Measurements from ENCODE around the gene ZNF77.

Gene ZNF77

DNA sequence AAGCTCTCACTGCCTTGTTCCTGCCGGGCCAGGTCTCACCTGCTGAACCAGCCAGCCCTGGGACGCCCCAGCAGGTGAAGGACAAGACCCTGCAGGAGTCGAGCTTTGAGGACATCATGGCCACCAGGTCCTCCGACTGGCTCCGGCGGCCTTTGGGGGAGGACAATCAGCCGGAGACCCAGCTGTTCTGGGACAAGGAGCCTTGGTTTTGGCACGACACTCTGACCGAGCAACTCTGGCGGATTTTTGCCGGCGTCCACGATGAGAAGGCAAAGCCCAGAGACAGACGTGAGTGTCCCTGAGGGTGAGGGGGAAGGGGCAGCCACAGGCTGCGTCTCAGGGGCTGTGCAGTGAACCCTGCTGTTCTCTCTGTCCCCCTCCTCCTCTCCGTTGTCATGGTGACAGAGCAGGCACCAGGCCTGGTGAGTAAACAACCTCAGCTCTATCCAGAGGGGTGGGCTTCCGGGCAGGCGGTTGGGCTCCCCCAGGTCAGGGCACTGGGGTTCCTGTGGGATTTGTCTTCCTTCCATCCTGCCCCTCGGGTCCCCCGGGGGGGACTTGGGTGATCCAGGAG is 42.3 kb upstream of the ZNF77 start:
- H3K4me3 ChIP-seq (ENCODE audit: low read depth, low read length): no peak overlapping the region
- TF ChIP-seq, protein P1, sequence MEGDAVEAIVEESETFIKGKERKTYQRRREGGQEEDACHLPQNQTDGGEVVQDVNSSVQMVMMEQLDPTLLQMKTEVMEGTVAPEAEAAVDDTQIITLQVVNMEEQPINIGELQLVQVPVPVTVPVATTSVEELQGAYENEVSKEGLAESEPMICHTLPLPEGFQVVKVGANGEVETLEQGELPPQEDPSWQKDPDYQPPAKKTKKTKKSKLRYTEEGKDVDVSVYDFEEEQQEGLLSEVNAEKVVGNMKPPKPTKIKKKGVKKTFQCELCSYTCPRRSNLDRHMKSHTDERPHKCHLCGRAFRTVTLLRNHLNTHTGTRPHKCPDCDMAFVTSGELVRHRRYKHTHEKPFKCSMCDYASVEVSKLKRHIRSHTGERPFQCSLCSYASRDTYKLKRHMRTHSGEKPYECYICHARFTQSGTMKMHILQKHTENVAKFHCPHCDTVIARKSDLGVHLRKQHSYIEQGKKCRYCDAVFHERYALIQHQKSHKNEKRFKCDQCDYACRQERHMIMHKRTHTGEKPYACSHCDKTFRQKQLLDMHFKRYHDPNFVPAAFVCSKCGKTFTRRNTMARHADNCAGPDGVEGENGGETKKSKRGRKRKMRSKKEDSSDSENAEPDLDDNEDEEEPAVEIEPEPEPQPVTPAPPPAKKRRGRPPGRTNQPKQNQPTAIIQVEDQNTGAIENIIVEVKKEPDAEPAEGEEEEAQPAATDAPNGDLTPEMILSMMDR (IDR thresholded peaks at IDR 0.05; ENCODE audit: low read depth, low read length): no peak

DNA sequence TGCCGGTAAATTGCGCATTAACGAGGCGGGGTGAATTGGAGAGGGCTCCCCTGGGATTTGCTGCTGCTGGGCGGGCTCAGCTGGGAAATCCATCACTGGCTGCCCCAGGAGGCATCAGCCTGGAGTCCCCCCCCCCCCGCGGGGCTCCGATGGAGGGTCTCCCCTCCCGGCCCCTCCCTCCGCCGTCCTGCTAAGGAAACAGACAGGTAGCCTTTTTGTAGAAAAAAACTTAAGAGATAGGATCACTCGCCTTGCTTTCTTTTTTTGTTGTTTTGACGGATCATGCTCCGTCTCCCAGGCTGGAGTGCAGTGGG is 39.4 kb upstream of the ZNF77 start:
- H3K4me3 ChIP-seq (ENCODE audit: low read depth, low read length): peak overlapping the region; percentile 45
- TF ChIP-seq, protein P1 (IDR thresholded peaks at IDR 0.05; ENCODE audit: low read depth, low read length): no peak

DNA sequence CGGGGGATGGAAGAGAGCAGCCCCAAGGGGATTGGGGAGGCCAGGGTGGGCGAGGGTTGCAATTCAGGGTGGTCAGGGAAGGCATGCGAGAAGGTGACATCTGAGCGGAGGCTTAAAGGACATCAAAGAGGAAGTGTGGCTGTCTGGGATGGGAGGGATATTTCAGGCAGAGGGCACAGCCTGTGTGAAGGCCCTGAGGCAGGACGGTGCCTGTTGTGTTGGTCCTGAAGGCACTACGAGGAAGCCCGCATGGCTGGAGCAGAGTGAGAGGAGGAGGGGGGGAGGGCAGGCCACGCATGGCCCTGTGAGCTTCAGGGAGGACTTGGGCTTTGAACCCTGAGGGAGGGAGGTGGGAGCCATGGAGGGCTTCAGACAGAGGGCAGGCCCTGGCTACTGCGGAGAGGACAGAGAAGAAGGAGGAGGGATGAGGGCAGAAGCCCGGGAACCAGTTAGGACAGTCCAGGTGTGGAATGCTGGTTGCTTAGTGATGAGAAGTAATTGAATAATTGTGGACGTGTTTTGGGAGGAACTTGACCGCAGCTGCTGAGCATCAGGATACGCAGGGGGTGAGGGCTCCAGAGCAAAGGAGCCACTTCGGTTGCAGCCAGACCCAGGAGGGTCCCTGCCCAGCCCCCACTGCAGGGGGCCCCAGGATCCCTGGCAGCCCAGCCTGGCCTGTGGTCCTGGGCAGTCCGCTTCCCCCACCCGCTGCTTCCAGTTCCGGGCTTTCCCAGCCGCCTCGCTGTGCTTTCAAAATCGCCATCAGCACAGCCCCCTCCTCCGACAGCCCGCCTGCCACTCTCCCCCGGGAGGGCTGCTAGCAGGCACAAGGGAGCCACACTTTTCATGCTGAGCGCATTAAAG is 38.8 kb upstream of the ZNF77 start:
- TF ChIP-seq, protein P1 (IDR thresholded peaks at IDR 0.05; ENCODE audit: low read depth, low read length): no peak
- peak overlapping the region; percentile 45 for H3K4me3 ChIP-seq (ENCODE audit: low read depth, low read length)

DNA sequence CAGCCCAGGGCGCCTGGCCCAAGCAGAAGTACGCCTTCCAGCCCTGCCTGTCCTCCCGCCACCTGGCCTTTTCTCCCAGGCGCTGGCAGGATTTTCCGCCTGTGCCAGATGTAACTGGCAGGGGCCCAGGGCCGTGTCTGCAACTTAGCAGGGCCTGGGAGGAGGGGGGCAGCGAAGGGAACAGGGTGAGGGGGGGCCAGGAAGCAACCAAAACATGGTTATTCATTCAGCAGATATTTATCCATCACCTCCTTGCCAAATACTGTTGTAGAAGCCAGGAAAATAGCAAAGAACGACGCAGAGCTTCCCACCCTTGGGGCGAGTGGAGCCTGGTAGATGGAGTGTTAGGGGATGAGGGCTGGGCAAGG is 38.2 kb upstream of the ZNF77 start:
- TF ChIP-seq, protein P1 (IDR thresholded peaks at IDR 0.05; ENCODE audit: low read depth, low read length): no peak
- H3K4me3 ChIP-seq (ENCODE audit: low read depth, low read length): no peak overlapping the region

DNA sequence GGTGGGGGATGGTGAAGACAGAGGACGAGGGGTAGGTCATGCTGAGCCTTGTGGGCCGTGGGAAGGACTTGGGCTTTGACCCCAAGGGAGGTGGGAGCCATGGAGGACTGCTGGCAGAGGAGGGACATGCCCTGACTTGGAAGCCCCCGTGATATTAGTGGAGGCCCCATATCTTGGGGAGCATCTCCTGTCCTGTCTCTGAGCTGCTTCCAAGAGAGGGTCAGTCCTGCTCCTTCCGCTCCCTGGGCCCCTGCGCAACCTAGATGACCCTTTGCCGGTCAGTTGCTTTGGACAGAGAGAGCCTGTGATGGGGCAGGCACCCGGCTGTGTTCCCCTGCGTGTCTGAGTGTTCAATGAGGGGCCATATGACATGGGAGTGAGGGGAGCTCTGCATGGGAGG is 37.8 kb upstream of the ZNF77 start:
- no peak overlapping the region for H3K4me3 ChIP-seq (ENCODE audit: low read depth, low read length)
- TF ChIP-seq, protein P1 (IDR thresholded peaks at IDR 0.05; ENCODE audit: low read depth, low read length): no peak

DNA sequence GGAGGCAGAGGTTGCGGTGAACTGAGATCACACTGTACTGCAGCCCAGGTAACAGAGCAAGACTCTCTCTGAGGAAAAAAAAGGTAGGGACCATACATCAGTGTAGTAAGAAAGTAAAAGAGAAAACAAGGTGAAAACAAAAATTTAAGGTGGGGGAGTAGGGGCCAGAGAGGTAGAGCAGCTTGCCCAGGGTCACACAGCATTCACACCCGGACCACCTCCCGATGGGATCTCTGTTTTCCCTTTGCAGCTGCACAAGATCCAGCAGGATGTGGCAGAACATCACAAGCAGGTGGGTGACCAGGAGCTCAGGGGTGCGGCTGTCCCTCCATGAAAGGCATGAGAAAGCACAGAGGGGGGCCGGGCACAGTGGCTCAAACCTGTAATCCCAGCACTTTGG is 37.1 kb upstream of the ZNF77 start:
- H3K4me3 ChIP-seq (ENCODE audit: low read depth, low read length): no peak overlapping the region
- TF ChIP-seq, protein P1 (IDR thresholded peaks at IDR 0.05; ENCODE audit: low read depth, low read length): no peak

DNA sequence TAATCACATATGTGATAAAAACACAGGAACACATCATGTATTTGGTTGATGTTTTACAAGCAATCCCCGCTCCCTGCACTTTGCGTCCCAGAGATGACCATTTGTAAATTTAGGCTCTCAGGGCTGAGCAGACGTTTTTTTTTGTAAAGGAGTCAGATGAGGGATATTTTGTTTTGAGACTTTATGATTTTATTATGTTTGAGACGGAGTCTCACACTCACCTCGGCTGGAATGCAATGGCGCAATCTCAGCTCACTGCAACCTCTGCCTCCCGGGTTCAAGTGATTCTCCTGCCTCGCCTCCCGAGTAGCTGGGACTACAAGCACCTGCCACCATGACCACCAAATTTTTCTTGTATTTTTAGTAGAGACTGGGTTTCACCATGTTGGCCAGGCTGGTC is 34.0 kb upstream of the ZNF77 start:
- TF ChIP-seq, protein P1 (IDR thresholded peaks at IDR 0.05; ENCODE audit: low read depth, low read length): no peak
- no peak overlapping the region for H3K4me3 ChIP-seq (ENCODE audit: low read depth, low read length)
